GM15510 (cell line): Measurements from ENCODE around the gene ARHGEF39.
A peak's percentile ranks its signal among the peaks of the same experiment; 100 is the strongest.

ENCODE experiments used
- POLR2A ChIP-seq: IDR thresholded peaks from 3 replicates; pipeline ENCODE4 v1.6.1; 2011; ENCODE audit warnings: borderline replicate concordance; ENCODE audit not compliant: insufficient read length; ENCODE audit errors: extremely low read depth

Gene ARHGEF39

GRCh38 chr9:35618854-35619799 is 45.9 kb downstream of the ARHGEF39 start:
- peak; percentile 54 for TF ChIP-seq POLR2A

- TF ChIP-seq POLR2A, result peak; percentile 43
These were observed 46.7 kb downstream of the ARHGEF39 start, which contains the start of gene CD72 for GRCh38 chr9:35618325-35618727. Gene CD72 (minus strand): TSS chr9:35618413. CDS start chr9:35618303, 110 bp downstream.

- no peak for TF ChIP-seq POLR2A
These were observed 47.4 kb downstream of the ARHGEF39 start for GRCh38 chr9:35617548-35617947.

GRCh38 chr9:35616681-35617459 is 48.1 kb downstream of the ARHGEF39 start:
- peak; percentile 66 for TF ChIP-seq POLR2A

- no peak for TF ChIP-seq POLR2A
These were observed 48.9 kb downstream of the ARHGEF39 start for GRCh38 chr9:35615981-35616680.

GRCh38 chr9:35612843-35613242 is 52.2 kb downstream of the ARHGEF39 start:
- no peak for TF ChIP-seq POLR2A

- TF ChIP-seq POLR2A, result no peak
These were observed 53.7 kb downstream of the ARHGEF39 start for GRCh38 chr9:35611230-35611797.

GRCh38 chr9:35609820-35610163 is 55.2 kb downstream of the ARHGEF39 start:
- TF ChIP-seq POLR2A, result no peak
